AG04450 (cell line): ENCODE data around the gene PDZD2. TPM values are rescaled to one million over a fixed set of nuclear protein-coding genes. Genes with fewer than 3 reads are reported as not detected.
"Not testable (repeated sequence)": the region's sequence is repeated elsewhere in the genome, so short reads cannot be mapped to it uniquely, and the experiment has no call there.

Experiments used
- CTCF ChIA-PET: fragments of 300-600, 350-600 bp; formaldehyde crosslinking; extraction: SDS; loops from one replicate; lab custom pipeline; 2022; ENCODE audit warnings: antibody characterized with exemption, inconsistent platforms; lab: Charles Lee
- POLR2A ChIA-PET: fragments of 350-600 bp; formaldehyde crosslinking; extraction: SDS; loops from one replicate; lab custom pipeline; 2021; ENCODE audit warnings: antibody characterized with exemption, inconsistent platforms; lab: Yijun Ruan, JAX
- DNase-seq: peaks from one replicate; pipeline ENCODE4 v3.0.0-alpha.2; 2011; ENCODE audit warnings: low read depth, low spot score
- H3K27ac ChIP-seq: one replicate; pipeline ENCODE4 v1.5.1; 2012; ENCODE audit warnings: low read depth, low read length, control low read depth
- H3K27me3 ChIP-seq: one replicate; pipeline ENCODE4 v1.6.0; 2012; ENCODE audit warnings: low read length; ENCODE audit not compliant: control insufficient read depth, insufficient read depth
- H3K4me3 ChIP-seq: 2 replicates; pipeline ENCODE4 v1.5.1; 2011; ENCODE audit warnings: mild to moderate bottlenecking, low read depth, low read length, control low read depth
- H3K9me3 ChIP-seq: 2 replicates; pipeline ENCODE4 v1.5.1; 2012; ENCODE audit warnings: low read length; ENCODE audit not compliant: control insufficient read depth, insufficient read depth
- CTCF ChIP-seq: IDR thresholded peaks from 2 replicates; pipeline ENCODE4 v1.5.1; 2011; ENCODE audit warnings: low read depth, low read length, control low read depth, inconsistent platforms
- polyA plus RNA-seq: library from polyadenylated mRNA; depleted of rRNA; stranded (reverse); fragments of >200 nt; gene quantifications from 2 replicates; pipeline ENCODE4 v1.2.3, GENCODE V29; 2011

PDZD2 gene
- polyA plus RNA-seq, 1 experiment = 0.40 TPM

- TF ChIP-seq CTCF = no peak
- POLR2A ChIA-PET = no interaction called here
These were observed 120.0 kb downstream of the PDZD2 start for GRCh38 chr5:31758803-31759425.

GRCh38 chr5:31759925-31760324, 121.0 kb downstream of the PDZD2 start:
- ChIA-PET CTCF (no interaction called here), POLR2A (no interaction called here)
- no peaks in the 10 kb centered on the region for H3K9me3 ChIP-seq
- no peak overlapping the region for H3K27ac ChIP-seq
- TF ChIP-seq CTCF = no peak
- no peak for DNase-seq
- no peak overlapping the region for H3K4me3 ChIP-seq
- H3K27me3 ChIP-seq = peaks cover 5% of the 10 kb centered on the region

More at GRCh38 chr5:31758803-31759425, 120.0 kb downstream of the PDZD2 start:
- no peak overlapping the region for H3K4me3 ChIP-seq
- H3K27me3 ChIP-seq = peaks cover 5% of the 10 kb centered on the region
- CTCF ChIA-PET = no interaction called here
- H3K27ac ChIP-seq = no peak overlapping the region
- no peak for DNase-seq
- no peaks in the 10 kb centered on the region for H3K9me3 ChIP-seq

DNA sequence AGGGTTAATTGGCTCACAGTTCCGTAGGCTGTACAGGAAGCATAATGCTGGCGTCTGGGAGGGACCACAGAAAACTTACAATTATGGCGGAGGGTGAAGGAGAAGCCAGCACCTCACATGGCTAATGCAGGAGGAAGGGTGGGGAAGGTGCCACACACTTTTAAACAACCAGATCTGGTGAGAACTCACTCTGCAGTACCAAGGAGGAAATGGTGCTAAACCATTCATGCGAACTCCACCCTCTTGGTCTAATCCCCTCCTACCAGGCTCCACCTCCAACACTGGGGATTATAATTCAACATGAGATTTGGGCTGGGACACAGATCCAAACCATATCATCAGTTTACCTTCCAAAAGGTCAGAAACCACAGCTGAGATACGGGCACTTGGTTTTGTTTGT, 122.9 kb downstream of the PDZD2 start:
- CTCF ChIA-PET = no interaction called here
- DNase-seq = no peak
- Histone ChIP-seq H3K4me3 (no peak overlapping the region), H3K27ac (no peak overlapping the region), H3K27me3 (no peaks in the 10 kb centered on the region), H3K9me3 (no peaks in the 10 kb centered on the region)
- no peak for TF ChIP-seq CTCF
- POLR2A ChIA-PET = no interaction called here

- no peak overlapping the region for H3K4me3 ChIP-seq
- no peak for TF ChIP-seq CTCF
- no peaks in the 10 kb centered on the region for H3K27me3 ChIP-seq
- DNase-seq = no peak
- H3K9me3 ChIP-seq = no peaks in the 10 kb centered on the region
- ChIA-PET CTCF (no interaction called here), POLR2A (no interaction called here)
- no peak overlapping the region for H3K27ac ChIP-seq
These were observed 124.5 kb downstream of the PDZD2 start for GRCh38 chr5:31763424-31763823.

DNA sequence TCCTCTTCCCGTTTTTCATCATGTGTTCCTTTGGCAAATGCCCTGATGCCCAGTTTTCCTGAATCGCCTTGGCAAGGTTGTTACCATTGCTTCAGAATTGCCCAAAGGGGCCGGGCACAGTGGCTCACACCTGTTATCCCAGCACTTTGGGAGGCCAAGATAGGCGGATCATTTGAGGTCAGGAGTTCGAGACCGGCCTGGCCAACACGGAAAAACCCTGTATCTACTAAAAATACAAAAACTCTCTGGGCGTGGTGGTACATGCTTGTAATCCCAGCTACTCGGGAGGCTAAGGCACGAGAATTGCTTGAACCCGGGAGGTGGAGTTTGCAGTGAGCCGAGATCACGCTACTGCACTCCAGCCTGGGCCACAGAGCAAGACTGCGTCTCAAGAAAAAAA, 125.8 kb downstream of the PDZD2 start:
- DNase-seq, H3K4me3 ChIP-seq, POLR2A ChIA-PET, H3K27ac ChIP-seq, H3K9me3 ChIP-seq, CTCF ChIA-PET, H3K27me3 ChIP-seq: not testable (repeated sequence)
